Kidney (tissue), 14 donors: ENCODE results near the gene TGFBR3L. TPM values are rescaled to one million over a fixed set of nuclear protein-coding genes. Genes with fewer than 3 reads are reported as not detected.

ENCODE experiments used
- DNase-seq, 5 donors: peaks; one replicate each; pipeline ENCODE4 v3.0.0-alpha.2; 2013 to 2020
- FAIRE-seq: peaks from 2 replicates; lab custom pipeline; 2012; peaks lifted over from hg19 to GRCh38; lab: Jason Lieb, UNC
- H3K27ac ChIP-seq, 2 donors: one replicate each; pipeline ENCODE4 v1.7.0; 2013; ENCODE audit warnings: low read depth in 2 of 2, low read length in 2 of 2, inconsistent platforms in 1 of 2
- H3K27me3 ChIP-seq: one replicate; pipeline ENCODE4 v1.7.1; 2013; ENCODE audit warnings: low read length, inconsistent platforms; ENCODE audit not compliant: control insufficient read depth, insufficient read depth
- H3K36me3 ChIP-seq, 3 donors: one replicate each; pipeline versions ENCODE4 v1.7.0 to v1.7.1; 2013; ENCODE audit warnings: low read length in 3 of 3, control low read depth in 1 of 3, inconsistent platforms in 1 of 3; ENCODE audit not compliant: insufficient read depth in 3 of 3, control insufficient read depth in 2 of 3
- H3K4me1 ChIP-seq, 3 donors: one replicate each; pipeline versions ENCODE4 v1.7.0 to v1.7.1; 2013; ENCODE audit warnings: low read length in 3 of 3, inconsistent platforms in 1 of 3, low read depth in 1 of 3; ENCODE audit not compliant: control insufficient read depth in 2 of 3, insufficient read depth in 2 of 3
- H3K4me3 ChIP-seq, 3 donors: one replicate each; pipeline versions ENCODE4 v1.7.0 to v1.8.1; 2013; ENCODE audit warnings: low read length in 3 of 3, control low read depth in 1 of 3, inconsistent platforms in 1 of 3
- H3K9ac ChIP-seq, 3 donors: one replicate each; pipeline versions ENCODE4 v1.7.0 to v1.7.1; 2013; ENCODE audit warnings: low read length in 3 of 3, control low read depth in 1 of 3, inconsistent platforms in 1 of 3
- H3K9me3 ChIP-seq, 3 donors: one replicate each; pipeline versions ENCODE4 v1.7.0 to v1.7.1; 2013; ENCODE audit warnings: low read length in 3 of 3, control low read depth in 1 of 3, inconsistent platforms in 1 of 3; ENCODE audit not compliant: control insufficient read depth in 2 of 3, insufficient read depth in 1 of 3
- CTCF ChIP-seq: IDR thresholded peaks from 3 replicates; pipeline ENCODE4 v1.5.1; 2012; ENCODE audit warnings: mild to moderate bottlenecking, moderate library complexity, borderline replicate concordance; ENCODE audit not compliant: insufficient read depth; ENCODE audit errors: extremely low read depth
- intact Hi-C: fragments of 100-400 bp; cut with DNase I; formaldehyde crosslinking; loops from one replicate; pipeline ENCODE4 v1.11.1; 2022
- polyA plus RNA-seq: library from polyadenylated mRNA; stranded (reverse); fragments of 350-450 nt; fragmentation: Illumina TruSeq; extraction: RNeasy Lipid Tissue Mini Kit (QIAGEN cat#74804); gene quantifications from one replicate; pipeline ENCODE4 v1.2.3, GENCODE V29; 2014; ENCODE audit warnings: low read depth, low replicate concordance; ENCODE audit not compliant: insufficient read depth
- total RNA-seq: library from RNA; stranded (reverse); fragmentation: NEBNext Ultra II Directional; extraction: Animal tissue kit (Norgen Biotek cat#: 25700); gene quantifications from one replicate; pipeline ENCODE4 v1.2.1, GENCODE V29; 2021
- donor health status: control.
- donor health status: control.
- donor health status: control.
- donor health status: control.
- donor health status: control.
- donor health status: DM: yes; HTN: yes; CAD: no.
- donor health status: Normal renal cell carcinoma (clear cell type).

Gene TGFBR3L
- total and polyA plus RNA-seq, 2 donors from 2014 or later = 0.44 to 1.5 TPM

GRCh38 chr19:7925171-7925851, 10.7 kb downstream of the TGFBR3L start:
- H3K9ac ChIP-seq = no peak overlapping the region
- H3K4me3 ChIP-seq = peak overlapping the region in 1 of 3 donors; percentile 16
- no peaks in the 10 kb centered on the region for H3K9me3 ChIP-seq
- H3K27ac ChIP-seq = no peak overlapping the region
- H3K27me3 ChIP-seq = no peaks in the 10 kb centered on the region
- peak; percentile 90 to 95 (median 92) for DNase-seq
- intact Hi-C loops = no loop called here
- FAIRE-seq = no peak
- TF ChIP-seq CTCF = peak; percentile 65
- peaks cover 0 to 11% (median 0%) of the 10 kb centered on the region in 3 donors for H3K36me3 ChIP-seq
- peaks cover 0 to 30% (median 11%) of the 10 kb centered on the region in 3 donors for H3K4me1 ChIP-seq

GRCh38 chr19:7926021-7926726, 11.5 kb downstream of the TGFBR3L start, which contains the start of gene CTXN1:
TSS of gene CTXN1 (minus strand) at chr19:7926135. CDS start at chr19:7925538, 597 bp downstream.
- intact Hi-C loops = no loop called here
- H3K4me1 ChIP-seq = peaks cover 0 to 27% (median 9%) of the 10 kb centered on the region in 3 donors
- H3K36me3 ChIP-seq = peaks cover 0 to 13% (median 0%) of the 10 kb centered on the region in 3 donors
- FAIRE-seq = no peak
- H3K9ac ChIP-seq = no peak within 1 kb of the TSS
- DNase-seq = peak; percentile 78 to 91 (median 82)
- peak within 1 kb of the TSS; percentile 20 to 52 (median 45) for H3K4me3 ChIP-seq
- no peak within 1 kb of the TSS for H3K27ac ChIP-seq
- H3K9me3 ChIP-seq = no peaks in the 10 kb centered on the region
- TF ChIP-seq CTCF = no peak
- H3K27me3 ChIP-seq = no peaks in the 10 kb centered on the region

- H3K4me3 ChIP-seq = peak overlapping the region in 1 of 3 donors; percentile 52
Observed at GRCh38 chr19:7926727-7927604, 12.3 kb downstream of the TGFBR3L start.

More at GRCh38 chr19:7926727-7927604, 12.3 kb downstream of the TGFBR3L start:
- peaks cover 0 to 16% (median 2%) of the 10 kb centered on the region in 3 donors for H3K36me3 ChIP-seq
- no peak overlapping the region for H3K27ac ChIP-seq
- FAIRE-seq = no peak
- intact Hi-C loops = no loop called here
- H3K9me3 ChIP-seq = no peaks in the 10 kb centered on the region
- no peak for TF ChIP-seq CTCF
- H3K9ac ChIP-seq = no peak overlapping the region
- peaks cover 0 to 20% (median 5%) of the 10 kb centered on the region in 3 donors for H3K4me1 ChIP-seq
- DNase-seq = peak in 4 of 5 donors; percentile 36 to 84 (median 61)
- H3K27me3 ChIP-seq = no peaks in the 10 kb centered on the region
